HuH-7 (cell line): Measurements from ENCODE around the gene CAPN11.
"Not testable (repeated sequence)": the region's sequence is repeated elsewhere in the genome, so short reads cannot be mapped to it uniquely, and the experiment has no call there.

Experiments
- DNase-seq: peaks from one replicate; pipeline ENCODE4 v3.0.0; 2011; ENCODE audit warnings: low spot score

The CAPN11 gene

GRCh38 chr6:44131892-44132291 lies 26.7 kb upstream of the CAPN11 start:
- no peak for DNase-seq

GRCh38 chr6:44132476-44132875 lies 26.1 kb upstream of the CAPN11 start:
- DNase-seq = no peak

- peak; percentile 69 for DNase-seq
These were observed 25.4 kb upstream of the CAPN11 start for GRCh38 chr6:44133003-44133931.

GRCh38 chr6:44133981-44134711 lies 24.5 kb upstream of the CAPN11 start:
- no peak for DNase-seq

- DNase-seq = no peak
These were observed 23.4 kb upstream of the CAPN11 start for GRCh38 chr6:44135173-44135758.

GRCh38 chr6:44135875-44136274 lies 22.7 kb upstream of the CAPN11 start:
- no peak for DNase-seq

GRCh38 chr6:44138717-44139350 lies 19.8 kb upstream of the CAPN11 start:
- no peak for DNase-seq

- DNase-seq = no peak
These were observed 19.3 kb upstream of the CAPN11 start for GRCh38 chr6:44139351-44139743.

- DNase-seq = no peak
These were observed 15.8 kb upstream of the CAPN11 start for GRCh38 chr6:44142835-44143234.

- no peak for DNase-seq
These were observed 14.9 kb upstream of the CAPN11 start for GRCh38 chr6:44143731-44144130.

GRCh38 chr6:44144536-44144935 lies 14.1 kb upstream of the CAPN11 start:
- DNase-seq = not testable (repeated sequence)

GRCh38 chr6:44145839-44146238 lies 12.8 kb upstream of the CAPN11 start:
- DNase-seq = no peak

- no peak for DNase-seq
These were observed 11.9 kb upstream of the CAPN11 start for GRCh38 chr6:44146685-44147084.

- no peak for DNase-seq
These were observed 11.4 kb upstream of the CAPN11 start for GRCh38 chr6:44147256-44147655.

GRCh38 chr6:44148306-44148705 lies 10.3 kb upstream of the CAPN11 start:
- no peak for DNase-seq

GRCh38 chr6:44149369-44150012 lies 9.1 kb upstream of the CAPN11 start:
- no peak for DNase-seq

- no peak for DNase-seq
These were observed 8.2 kb upstream of the CAPN11 start for GRCh38 chr6:44150317-44150917.

- peak; percentile 76 for DNase-seq
These were observed 7.1 kb upstream of the CAPN11 start for GRCh38 chr6:44151348-44152108.

GRCh38 chr6:44152109-44152461 lies 6.5 kb upstream of the CAPN11 start:
- DNase-seq = no peak

- DNase-seq = no peak
These were observed 6.1 kb upstream of the CAPN11 start for GRCh38 chr6:44152533-44152932.

GRCh38 chr6:44154067-44154466 lies 4.6 kb upstream of the CAPN11 start:
- no peak for DNase-seq
